Measurements from ENCODE around the gene GPR153. TPM values are rescaled to one million over a fixed set of nuclear protein-coding genes. Genes with fewer than 3 reads are reported as not detected.

The GPR153 gene
- total RNA-seq, 2 experiments from 2014 or later = 0.34 to 0.41 TPM

DNA sequence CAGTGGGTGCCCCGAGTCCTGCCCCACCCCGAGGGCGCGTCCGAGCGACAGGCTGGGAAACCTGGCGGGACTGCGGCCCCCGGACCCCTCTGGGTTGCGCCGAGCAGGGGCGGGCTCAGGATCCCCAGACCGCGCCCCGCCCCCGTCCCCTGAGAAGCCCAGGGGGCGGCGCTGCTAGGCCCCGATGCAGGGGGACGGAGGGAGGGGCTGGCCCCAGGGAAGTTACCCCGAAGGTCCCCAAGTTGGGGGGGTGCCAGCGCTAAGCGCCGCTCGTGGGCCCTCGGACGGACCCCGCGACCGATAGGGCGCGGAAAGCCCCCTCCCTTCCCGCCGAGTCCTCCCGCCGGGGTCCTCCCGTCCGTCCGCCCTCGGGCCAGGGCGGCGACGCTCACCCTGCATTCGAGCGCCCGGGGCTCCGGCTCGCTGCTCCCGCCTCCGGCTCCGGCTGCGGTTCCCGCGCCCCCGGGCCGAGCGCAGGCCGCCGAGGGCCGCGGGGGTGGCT lies 414 bp downstream of the GPR153 start:
- ChIA-PET POLR2A (no interaction called here), CTCF (interaction anchor here (1.0 to 2.5 kb wide), 5 partner anchors 14 to 163 kb away, joined by 3 to 13 read pairs (median 4); no protein-coding TSS in a partner anchor)
- Mint-ChIP-seq H3K9me3 (no peaks in the 10 kb centered on the region), H3K27me3 (peaks cover 16% of the 10 kb centered on the region), H3K27ac (no peak overlapping the region), H3K4me3 (no peak overlapping the region), H3K36me3 (ENCODE audit: low read depth) (no peaks in the 10 kb centered on the region), H3K4me1 (ENCODE audit: low read depth) (peaks cover 4% of the 10 kb centered on the region)
- no peak for DNase-seq
- TF ChIP-seq, protein P1, sequence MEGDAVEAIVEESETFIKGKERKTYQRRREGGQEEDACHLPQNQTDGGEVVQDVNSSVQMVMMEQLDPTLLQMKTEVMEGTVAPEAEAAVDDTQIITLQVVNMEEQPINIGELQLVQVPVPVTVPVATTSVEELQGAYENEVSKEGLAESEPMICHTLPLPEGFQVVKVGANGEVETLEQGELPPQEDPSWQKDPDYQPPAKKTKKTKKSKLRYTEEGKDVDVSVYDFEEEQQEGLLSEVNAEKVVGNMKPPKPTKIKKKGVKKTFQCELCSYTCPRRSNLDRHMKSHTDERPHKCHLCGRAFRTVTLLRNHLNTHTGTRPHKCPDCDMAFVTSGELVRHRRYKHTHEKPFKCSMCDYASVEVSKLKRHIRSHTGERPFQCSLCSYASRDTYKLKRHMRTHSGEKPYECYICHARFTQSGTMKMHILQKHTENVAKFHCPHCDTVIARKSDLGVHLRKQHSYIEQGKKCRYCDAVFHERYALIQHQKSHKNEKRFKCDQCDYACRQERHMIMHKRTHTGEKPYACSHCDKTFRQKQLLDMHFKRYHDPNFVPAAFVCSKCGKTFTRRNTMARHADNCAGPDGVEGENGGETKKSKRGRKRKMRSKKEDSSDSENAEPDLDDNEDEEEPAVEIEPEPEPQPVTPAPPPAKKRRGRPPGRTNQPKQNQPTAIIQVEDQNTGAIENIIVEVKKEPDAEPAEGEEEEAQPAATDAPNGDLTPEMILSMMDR (IDR thresholded peaks at IDR 0.05) = no peak
- intact Hi-C loops (cut with micrococcal nuclease) = no loop called here
- peak; percentile 54 for ATAC-seq

DNA sequence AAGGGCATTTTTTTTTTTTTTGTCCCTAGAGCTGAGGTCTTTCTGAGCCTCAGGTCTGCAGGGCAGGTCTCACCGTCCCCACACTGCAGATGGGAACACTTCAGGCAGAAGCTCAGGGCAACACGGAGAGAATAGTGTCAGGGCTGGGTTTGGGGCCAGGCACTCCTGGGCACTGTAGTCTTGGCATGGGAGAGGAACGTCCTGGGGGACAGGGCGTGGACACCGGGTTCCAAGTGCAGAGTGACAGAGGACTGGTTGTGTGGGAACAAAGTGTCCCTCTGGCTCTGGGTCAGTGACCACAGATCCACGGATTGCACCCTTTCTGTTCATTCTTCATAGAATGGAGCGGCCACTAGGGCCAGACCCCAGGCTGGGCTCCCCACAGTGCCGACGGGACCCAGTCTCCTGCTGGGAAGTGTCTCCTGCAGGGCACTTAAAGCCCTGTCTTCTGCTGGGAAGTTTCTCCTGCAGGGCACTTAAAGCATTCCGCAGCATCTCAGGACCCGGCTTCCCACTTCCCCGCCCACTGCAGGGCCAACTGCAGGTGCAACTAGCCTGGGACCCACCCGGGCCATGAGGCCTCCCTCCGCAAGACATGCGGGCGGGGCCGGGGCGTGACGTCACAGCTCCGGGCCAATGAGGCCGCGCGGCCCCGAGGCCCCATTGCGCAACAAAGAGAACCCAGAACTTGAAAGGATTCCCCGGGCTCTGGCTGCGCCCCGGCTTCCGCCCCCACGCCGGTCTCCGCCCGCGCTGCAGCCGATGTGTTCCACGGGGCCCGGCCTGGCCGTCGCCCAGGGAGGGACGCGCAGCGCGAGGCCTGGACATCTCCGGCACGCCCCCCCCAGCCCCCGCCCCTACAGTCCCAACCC lies 1.2 kb downstream of the GPR153 start:
- CTCF ChIA-PET = interaction anchor here (1.6 to 5.5 kb wide), 3 partner anchors 13 to 163 kb away, joined by 4 to 42 read pairs (median 8); no protein-coding TSS in a partner anchor

DNA sequence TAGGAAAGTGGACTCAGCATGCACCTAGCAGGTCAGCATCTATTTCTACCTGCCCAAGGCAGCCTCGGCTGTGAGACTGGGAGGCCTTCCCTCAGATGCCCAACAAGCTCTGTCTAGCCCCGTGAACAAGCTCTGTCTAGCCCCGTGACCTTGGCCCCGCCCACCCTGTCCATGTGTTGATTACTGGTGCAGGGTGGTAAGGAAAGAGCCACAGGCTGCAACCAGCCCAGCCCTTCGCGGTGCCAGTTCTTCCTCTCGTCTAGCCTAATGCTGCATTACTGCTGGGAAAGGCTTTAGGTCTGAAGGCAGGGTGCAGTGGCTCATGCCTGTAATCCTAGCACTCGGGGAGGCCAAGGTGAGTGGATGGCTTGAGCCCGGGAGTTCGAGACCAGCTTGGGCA lies 2.2 kb downstream of the GPR153 start:
- DNase-seq (no peak), ATAC-seq (no peak)
- peaks cover 4% of the 10 kb centered on the region for H3K4me1 Mint-ChIP-seq (ENCODE audit: low read depth)
- H3K36me3 Mint-ChIP-seq (ENCODE audit: low read depth) = no peaks in the 10 kb centered on the region
- intact Hi-C loops (cut with micrococcal nuclease) = no loop called here
- no peaks in the 10 kb centered on the region for H3K9me3 Mint-ChIP-seq
- peaks cover 16% of the 10 kb centered on the region for H3K27me3 Mint-ChIP-seq
- TF ChIP-seq, protein P1 (IDR thresholded peaks at IDR 0.05) = no peak
- CTCF ChIA-PET = interaction anchor here (0.8 to 5.5 kb wide), 4 partner anchors 10 to 165 kb away, joined by 3 to 42 read pairs (median 6); no protein-coding TSS in a partner anchor
- POLR2A ChIA-PET = interaction anchor here (0.6 to 1.2 kb wide), 2 partner anchors 10 to 220 kb away, joined by 5 read pairs; no protein-coding TSS in a partner anchor
- H3K4me3 Mint-ChIP-seq = no peak overlapping the region
- no peak overlapping the region for H3K27ac Mint-ChIP-seq

More for the DNA sequence above, 1.2 kb downstream of the GPR153 start:
- H3K36me3 Mint-ChIP-seq (ENCODE audit: low read depth) = no peaks in the 10 kb centered on the region
- H3K27me3 Mint-ChIP-seq = peaks cover 16% of the 10 kb centered on the region
- H3K27ac Mint-ChIP-seq = no peak overlapping the region
- peak overlapping the region; percentile 17 for H3K4me3 Mint-ChIP-seq
- peaks cover 4% of the 10 kb centered on the region for H3K4me1 Mint-ChIP-seq (ENCODE audit: low read depth)
- POLR2A ChIA-PET = interaction anchor here (0.6 to 1.2 kb wide), 2 partner anchors 11 to 219 kb away, joined by 5 read pairs; no protein-coding TSS in a partner anchor
- TF ChIP-seq, protein P1 (IDR thresholded peaks at IDR 0.05) = no peak
- intact Hi-C loops (cut with micrococcal nuclease) = no loop called here
- ATAC-seq (peak; percentile 70), DNase-seq (peak; percentile 85)
- no peaks in the 10 kb centered on the region for H3K9me3 Mint-ChIP-seq

DNA sequence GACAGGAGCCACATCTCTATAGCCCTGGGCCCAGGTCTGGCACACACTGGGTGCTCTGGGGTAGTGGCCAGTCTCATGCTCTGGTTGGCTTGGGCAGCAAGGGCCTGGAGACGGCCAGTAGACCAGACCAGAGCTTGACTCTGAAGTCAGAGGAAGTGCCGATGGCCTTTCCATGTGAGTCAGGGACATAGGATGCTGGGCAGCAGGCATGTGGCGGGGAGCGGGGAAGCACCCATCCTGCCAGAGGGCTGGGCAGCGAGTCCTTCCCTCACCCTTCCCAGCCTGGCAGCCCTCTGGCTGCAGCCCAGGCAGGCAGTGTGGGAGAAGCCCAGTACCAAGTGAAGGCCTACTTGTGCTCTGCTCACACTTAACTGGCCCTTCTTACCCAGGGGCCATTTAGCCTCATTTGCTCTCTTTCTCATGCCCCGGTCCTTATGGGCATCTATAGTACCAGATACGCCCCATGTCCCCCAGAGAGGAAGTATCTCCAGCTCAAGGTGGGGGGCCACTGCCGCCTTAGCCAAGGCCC lies 3.3 kb downstream of the GPR153 start:
- H3K27ac Mint-ChIP-seq = no peak overlapping the region
- H3K4me3 Mint-ChIP-seq = no peak overlapping the region
- H3K9me3 Mint-ChIP-seq = no peaks in the 10 kb centered on the region
- ATAC-seq = no peak
- no peaks in the 10 kb centered on the region for H3K36me3 Mint-ChIP-seq (ENCODE audit: low read depth)
- DNase-seq = no peak
- intact Hi-C loops (cut with micrococcal nuclease) = no loop called here
- TF ChIP-seq, protein P1 (IDR thresholded peaks at IDR 0.05) = no peak
- CTCF ChIA-PET = interaction anchor here (5.5 kb wide), 1 partner anchor 11 kb away, joined by 42 read pairs; no protein-coding TSS in a partner anchor
- H3K27me3 Mint-ChIP-seq = peaks cover 16% of the 10 kb centered on the region
- peaks cover 4% of the 10 kb centered on the region for H3K4me1 Mint-ChIP-seq (ENCODE audit: low read depth)
- POLR2A ChIA-PET = no interaction called here

Data from activated CD8-positive, alpha-beta T cell treated with anti-CD3 and anti-CD28 coated beads for 36 hours (primary cell).